Tibial nerve (tissue), 4 donors: ENCODE data around the gene MRNIP.

Experiments
- EP300 ChIP-seq, 2 donors: sonication (generic); formaldehyde crosslinking; IDR thresholded peaks; one replicate each; pipeline ENCODE4 v1.6.1; 2017; ENCODE audit warnings: antibody characterized with exemption in 2 of 2, mild to moderate bottlenecking in 1 of 2
- POLR2A ChIP-seq, 2 donors: fragments of 450-650 bp; IDR thresholded peaks; one replicate each; pipeline ENCODE4 v1.6.1; 2017; ENCODE audit warnings: antibody characterized with exemption in 2 of 2, mild to moderate bottlenecking in 2 of 2, moderate library complexity in 2 of 2
- TF ChIP-seq, protein P1 (sequence below), 5 experiments: fragments of 200-600 bp in 3 of 5; fragments of 450-650 bp in 2 of 5; sonication (generic) in 3 of 5; IDR thresholded peaks; one replicate each; pipeline ENCODE4 v1.5.1; 2016 to 2019; ENCODE audit warnings: antibody characterized with exemption in 5 of 5, mild to moderate bottlenecking in 3 of 5, moderate library complexity in 2 of 5

DNA sequence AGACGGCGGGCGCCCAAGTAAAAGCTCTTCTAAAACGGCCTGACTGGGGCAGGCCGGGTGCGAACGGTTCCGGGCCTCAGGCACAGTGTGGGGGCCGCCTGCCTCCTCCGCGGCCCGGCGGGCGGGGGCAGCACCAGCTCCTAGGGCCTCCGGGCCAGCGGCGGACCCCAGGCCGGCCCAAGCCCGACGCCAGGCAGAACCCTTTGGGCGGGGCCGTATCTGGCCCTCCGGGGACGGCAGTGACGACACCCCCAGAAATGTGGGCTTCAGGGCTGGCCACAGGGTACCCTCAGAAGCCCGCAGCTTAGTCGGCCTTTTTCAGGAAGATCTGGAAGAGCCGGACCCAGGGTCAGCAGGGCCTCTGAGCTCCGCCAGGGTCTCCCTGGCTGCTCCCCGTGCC is 60.9 kb downstream of the MRNIP start:
- TF ChIP-seq, protein P1, sequence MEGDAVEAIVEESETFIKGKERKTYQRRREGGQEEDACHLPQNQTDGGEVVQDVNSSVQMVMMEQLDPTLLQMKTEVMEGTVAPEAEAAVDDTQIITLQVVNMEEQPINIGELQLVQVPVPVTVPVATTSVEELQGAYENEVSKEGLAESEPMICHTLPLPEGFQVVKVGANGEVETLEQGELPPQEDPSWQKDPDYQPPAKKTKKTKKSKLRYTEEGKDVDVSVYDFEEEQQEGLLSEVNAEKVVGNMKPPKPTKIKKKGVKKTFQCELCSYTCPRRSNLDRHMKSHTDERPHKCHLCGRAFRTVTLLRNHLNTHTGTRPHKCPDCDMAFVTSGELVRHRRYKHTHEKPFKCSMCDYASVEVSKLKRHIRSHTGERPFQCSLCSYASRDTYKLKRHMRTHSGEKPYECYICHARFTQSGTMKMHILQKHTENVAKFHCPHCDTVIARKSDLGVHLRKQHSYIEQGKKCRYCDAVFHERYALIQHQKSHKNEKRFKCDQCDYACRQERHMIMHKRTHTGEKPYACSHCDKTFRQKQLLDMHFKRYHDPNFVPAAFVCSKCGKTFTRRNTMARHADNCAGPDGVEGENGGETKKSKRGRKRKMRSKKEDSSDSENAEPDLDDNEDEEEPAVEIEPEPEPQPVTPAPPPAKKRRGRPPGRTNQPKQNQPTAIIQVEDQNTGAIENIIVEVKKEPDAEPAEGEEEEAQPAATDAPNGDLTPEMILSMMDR (IDR thresholded peaks at IDR 0.05): no peak
- no peak for TF ChIP-seq EP300 (IDR thresholded peaks at IDR 0.05)
- TF ChIP-seq POLR2A (IDR thresholded peaks at IDR 0.05): no peak
